ENCODE results near the gene EMILIN1. TPM values are rescaled to one million over a fixed set of nuclear protein-coding genes. Genes with fewer than 3 reads are reported as not detected.

The EMILIN1 gene
- total RNA-seq, 2 donors from 2014 or later, result 1.9 to 2.1 TPM

- H3K4me3 ChIP-seq (ENCODE audit: low read length), result no peak overlapping the region
- H3K27ac ChIP-seq (ENCODE audit: low read depth, low read length), result no peak overlapping the region
- Mint-ChIP-seq H3K27me3 (ENCODE audit: insufficient read depth) (peaks cover 52% of the 10 kb centered on the region), H3K36me3 (ENCODE audit: low read depth) (peaks cover 6% of the 10 kb centered on the region), H3K4me1 (peaks cover 9% of the 10 kb centered on the region), H3K9me3 (peaks cover 3% of the 10 kb centered on the region), H3K27ac (no peak overlapping the region), H3K4me3 (no peak overlapping the region)
- H3K36me3 ChIP-seq (ENCODE audit: control insufficient read depth, insufficient read depth, low read length), result peaks cover under 1% of the 10 kb centered on the region
- H3K9me3 ChIP-seq (ENCODE audit: control insufficient read depth, low read length), result no peaks in the 10 kb centered on the region
- WGBS, 2 experiments (ENCODE audit: insufficient coverage in 1 of 2, insufficient read length in 1 of 2), result 91 to 100% methylated on average over 1 to 3 of the region's 3 CpGs
- DNase-seq, result no peak
- H3K27me3 ChIP-seq (ENCODE audit: control insufficient read depth, insufficient read depth, low read length, poor library complexity, severe bottlenecking), result peaks cover 47% of the 10 kb centered on the region
- no peak overlapping the region for H3K9ac ChIP-seq (ENCODE audit: extremely low read depth, low read length, poor library complexity, severe bottlenecking)
- H3K4me1 ChIP-seq (ENCODE audit: control insufficient read depth, insufficient read depth, low read length), result no peaks in the 10 kb centered on the region
- no peak for TF ChIP-seq CTCF (conservative IDR thresholded peaks at IDR 0.05)
These were observed 46.7 kb downstream of the EMILIN1 start for GRCh38 chr2:27125104-27125503.

- Mint-ChIP-seq H3K9me3 (no peaks in the 10 kb centered on the region), H3K27ac (no peak overlapping the region), H3K36me3 (ENCODE audit: low read depth) (peaks cover 15% of the 10 kb centered on the region), H3K27me3 (ENCODE audit: insufficient read depth) (peaks cover 41% of the 10 kb centered on the region), H3K4me3 (no peak overlapping the region), H3K4me1 (peaks cover 9% of the 10 kb centered on the region)
- no peak for TF ChIP-seq CTCF (conservative IDR thresholded peaks at IDR 0.05)
- Histone ChIP-seq H3K4me3 (ENCODE audit: low read length) (no peak overlapping the region), H3K27ac (ENCODE audit: low read depth, low read length) (no peak overlapping the region), H3K9me3 (ENCODE audit: control insufficient read depth, low read length) (no peaks in the 10 kb centered on the region), H3K36me3 (ENCODE audit: control insufficient read depth, insufficient read depth, low read length) (peaks cover 12% of the 10 kb centered on the region), H3K27me3 (ENCODE audit: control insufficient read depth, insufficient read depth, low read length, poor library complexity, severe bottlenecking) (peaks cover 35% of the 10 kb centered on the region), H3K4me1 (ENCODE audit: control insufficient read depth, insufficient read depth, low read length) (no peaks in the 10 kb centered on the region), H3K9ac (ENCODE audit: extremely low read depth, low read length, poor library complexity, severe bottlenecking) (no peak overlapping the region)
- DNase-seq, result no peak
- WGBS, 2 experiments (ENCODE audit: insufficient coverage in 1 of 2, insufficient read length in 1 of 2), result 67 to 68% methylated on average over 5 of the region's 5 CpGs
These were observed 47.9 kb downstream of the EMILIN1 start for GRCh38 chr2:27126252-27126710.

GRCh38 chr2:27127883-27128667, 49.7 kb downstream of the EMILIN1 start:
- Histone ChIP-seq H3K27ac (ENCODE audit: low read depth, low read length) (no peak overlapping the region), H3K36me3 (ENCODE audit: control insufficient read depth, insufficient read depth, low read length) (peaks cover 30% of the 10 kb centered on the region), H3K27me3 (ENCODE audit: control insufficient read depth, insufficient read depth, low read length, poor library complexity, severe bottlenecking) (peaks cover 17% of the 10 kb centered on the region), H3K9me3 (ENCODE audit: control insufficient read depth, low read length) (no peaks in the 10 kb centered on the region), H3K9ac (ENCODE audit: extremely low read depth, low read length, poor library complexity, severe bottlenecking) (no peak overlapping the region), H3K4me1 (ENCODE audit: control insufficient read depth, insufficient read depth, low read length) (no peaks in the 10 kb centered on the region), H3K4me3 (ENCODE audit: low read length) (no peak overlapping the region)
- WGBS, 2 experiments (ENCODE audit: insufficient coverage in 1 of 2, insufficient read length in 1 of 2), result 90 to 94% methylated on average over 8 to 9 of the region's 9 CpGs
- no peaks in the 10 kb centered on the region for H3K9me3 Mint-ChIP-seq
- no peak overlapping the region for H3K27ac Mint-ChIP-seq
- no peak for TF ChIP-seq CTCF (conservative IDR thresholded peaks at IDR 0.05)
- H3K4me1 Mint-ChIP-seq, result peaks cover 6% of the 10 kb centered on the region
- peaks cover 24% of the 10 kb centered on the region for H3K36me3 Mint-ChIP-seq (ENCODE audit: low read depth)
- H3K27me3 Mint-ChIP-seq (ENCODE audit: insufficient read depth), result peaks cover 23% of the 10 kb centered on the region
- H3K4me3 Mint-ChIP-seq, result no peak overlapping the region
- no peak for DNase-seq

Measured in endodermal cell (in vitro differentiated cells).